Measurements from ENCODE around the gene UNC119. TPM values are rescaled to one million over a fixed set of nuclear protein-coding genes. Genes with fewer than 3 reads are reported as not detected.

The UNC119 gene
- total RNA-seq, 1 donor from 2014 or later, result 47.2 TPM

DNA sequence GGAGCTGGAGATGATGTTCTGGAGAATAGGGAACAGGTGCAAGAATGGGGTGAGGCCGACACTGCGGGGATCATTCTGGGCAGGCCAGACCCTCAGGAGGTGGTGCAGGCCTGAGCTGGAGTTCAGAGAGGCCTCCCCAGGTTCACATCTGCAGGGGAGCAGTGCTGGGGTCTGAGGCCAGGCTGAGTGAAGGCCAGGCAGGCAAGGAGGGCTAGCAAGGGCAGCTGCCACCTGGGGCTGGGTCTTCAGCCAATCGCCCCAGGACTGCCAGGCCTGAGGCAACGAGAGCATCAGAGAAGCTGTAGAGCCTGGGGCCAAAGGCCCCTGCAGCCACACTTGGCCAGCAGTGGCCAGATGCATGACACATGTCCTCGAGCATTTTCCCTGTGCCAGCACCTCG, 31.7 kb downstream of the UNC119 start:
- H3K27ac Mint-ChIP-seq (ENCODE audit: unreplicated experiment), result no peak overlapping the region
- H3K4me1 Mint-ChIP-seq (ENCODE audit: unreplicated experiment), result peaks cover 7% of the 10 kb centered on the region
- TF ChIP-seq, protein P1, sequence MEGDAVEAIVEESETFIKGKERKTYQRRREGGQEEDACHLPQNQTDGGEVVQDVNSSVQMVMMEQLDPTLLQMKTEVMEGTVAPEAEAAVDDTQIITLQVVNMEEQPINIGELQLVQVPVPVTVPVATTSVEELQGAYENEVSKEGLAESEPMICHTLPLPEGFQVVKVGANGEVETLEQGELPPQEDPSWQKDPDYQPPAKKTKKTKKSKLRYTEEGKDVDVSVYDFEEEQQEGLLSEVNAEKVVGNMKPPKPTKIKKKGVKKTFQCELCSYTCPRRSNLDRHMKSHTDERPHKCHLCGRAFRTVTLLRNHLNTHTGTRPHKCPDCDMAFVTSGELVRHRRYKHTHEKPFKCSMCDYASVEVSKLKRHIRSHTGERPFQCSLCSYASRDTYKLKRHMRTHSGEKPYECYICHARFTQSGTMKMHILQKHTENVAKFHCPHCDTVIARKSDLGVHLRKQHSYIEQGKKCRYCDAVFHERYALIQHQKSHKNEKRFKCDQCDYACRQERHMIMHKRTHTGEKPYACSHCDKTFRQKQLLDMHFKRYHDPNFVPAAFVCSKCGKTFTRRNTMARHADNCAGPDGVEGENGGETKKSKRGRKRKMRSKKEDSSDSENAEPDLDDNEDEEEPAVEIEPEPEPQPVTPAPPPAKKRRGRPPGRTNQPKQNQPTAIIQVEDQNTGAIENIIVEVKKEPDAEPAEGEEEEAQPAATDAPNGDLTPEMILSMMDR (IDR thresholded peaks at IDR 0.05; ENCODE audit: unreplicated experiment), result no peak
- H3K36me3 Mint-ChIP-seq (ENCODE audit: low read depth, unreplicated experiment), result no peaks in the 10 kb centered on the region
- H3K4me3 Mint-ChIP-seq (ENCODE audit: unreplicated experiment), result no peak overlapping the region
- no peak for DNase-seq (ENCODE audit: low spot score)
- H3K9me3 Mint-ChIP-seq (ENCODE audit: unreplicated experiment), result no peaks in the 10 kb centered on the region
- peaks cover 10% of the 10 kb centered on the region for H3K27me3 Mint-ChIP-seq (ENCODE audit: unreplicated experiment)

GRCh38 chr17:28519236-28519635, 33.2 kb downstream of the UNC119 start:
- Mint-ChIP-seq H3K27me3 (ENCODE audit: unreplicated experiment) (peaks cover 10% of the 10 kb centered on the region), H3K4me1 (ENCODE audit: unreplicated experiment) (peaks cover 7% of the 10 kb centered on the region), H3K36me3 (ENCODE audit: low read depth, unreplicated experiment) (no peaks in the 10 kb centered on the region), H3K4me3 (ENCODE audit: unreplicated experiment) (no peak overlapping the region), H3K27ac (ENCODE audit: unreplicated experiment) (no peak overlapping the region), H3K9me3 (ENCODE audit: unreplicated experiment) (no peaks in the 10 kb centered on the region)
- TF ChIP-seq, protein P1 (IDR thresholded peaks at IDR 0.05; ENCODE audit: unreplicated experiment), result no peak
- DNase-seq (ENCODE audit: low spot score), result no peak

DNA sequence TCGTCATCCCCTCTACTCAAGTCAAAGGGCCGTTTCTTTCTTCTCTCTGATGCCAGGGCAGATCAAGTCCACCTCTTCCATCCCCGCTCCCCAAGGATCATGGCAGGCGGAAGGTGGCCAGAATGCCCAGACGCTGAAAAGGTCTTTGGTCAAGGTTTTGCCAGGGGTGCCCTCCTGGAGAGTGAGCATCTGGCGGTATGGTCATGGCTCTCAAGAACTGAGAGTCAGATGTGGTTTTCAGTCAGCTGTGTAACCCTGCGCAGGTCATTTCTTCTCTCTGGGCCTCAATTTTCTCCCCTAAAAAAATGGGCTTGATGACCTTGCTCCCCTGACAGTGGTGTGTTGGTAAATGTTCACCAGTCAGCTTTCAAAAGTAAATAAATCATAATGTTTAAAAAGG, 33.8 kb downstream of the UNC119 start:
- no peak for DNase-seq (ENCODE audit: low spot score)
- no peaks in the 10 kb centered on the region for H3K36me3 Mint-ChIP-seq (ENCODE audit: low read depth, unreplicated experiment)
- H3K9me3 Mint-ChIP-seq (ENCODE audit: unreplicated experiment), result no peaks in the 10 kb centered on the region
- TF ChIP-seq, protein P1 (IDR thresholded peaks at IDR 0.05; ENCODE audit: unreplicated experiment), result no peak
- H3K27me3 Mint-ChIP-seq (ENCODE audit: unreplicated experiment), result peaks cover 12% of the 10 kb centered on the region
- H3K4me1 Mint-ChIP-seq (ENCODE audit: unreplicated experiment), result peaks cover 7% of the 10 kb centered on the region
- no peak overlapping the region for H3K27ac Mint-ChIP-seq (ENCODE audit: unreplicated experiment)
- H3K4me3 Mint-ChIP-seq (ENCODE audit: unreplicated experiment), result no peak overlapping the region

- no peak overlapping the region for H3K4me3 Mint-ChIP-seq (ENCODE audit: unreplicated experiment)
- DNase-seq (ENCODE audit: low spot score), result no peak
- no peak overlapping the region for H3K27ac Mint-ChIP-seq (ENCODE audit: unreplicated experiment)
- TF ChIP-seq, protein P1 (IDR thresholded peaks at IDR 0.05; ENCODE audit: unreplicated experiment), result no peak
- no peaks in the 10 kb centered on the region for H3K36me3 Mint-ChIP-seq (ENCODE audit: low read depth, unreplicated experiment)
- H3K9me3 Mint-ChIP-seq (ENCODE audit: unreplicated experiment), result no peaks in the 10 kb centered on the region
- peaks cover 12% of the 10 kb centered on the region for H3K27me3 Mint-ChIP-seq (ENCODE audit: unreplicated experiment)
- peaks cover 7% of the 10 kb centered on the region for H3K4me1 Mint-ChIP-seq (ENCODE audit: unreplicated experiment)
These were observed 34.3 kb downstream of the UNC119 start for GRCh38 chr17:28518132-28518531.

DNA sequence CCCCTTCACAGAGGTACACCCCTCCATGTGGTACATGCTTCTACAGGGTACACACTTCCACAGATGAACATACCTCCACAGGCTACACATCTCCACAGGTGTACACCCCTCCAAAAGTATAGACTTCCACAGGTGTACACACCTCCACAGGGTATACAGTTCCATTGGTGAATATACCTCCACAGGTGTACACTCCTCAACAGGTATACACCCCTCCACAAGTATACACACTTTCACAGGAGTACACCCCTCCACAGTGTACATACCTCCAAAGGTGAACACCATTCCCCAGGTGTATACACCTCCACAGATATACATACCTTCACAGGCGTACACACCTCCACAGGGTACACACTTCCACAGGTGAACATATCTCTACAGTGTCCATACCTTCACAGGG, 36.9 kb downstream of the UNC119 start:
- TF ChIP-seq, protein P1 (IDR thresholded peaks at IDR 0.05; ENCODE audit: unreplicated experiment), result no peak
- Mint-ChIP-seq H3K27ac (ENCODE audit: unreplicated experiment) (no peak overlapping the region), H3K4me3 (ENCODE audit: unreplicated experiment) (no peak overlapping the region), H3K4me1 (ENCODE audit: unreplicated experiment) (peaks cover 2% of the 10 kb centered on the region), H3K36me3 (ENCODE audit: low read depth, unreplicated experiment) (no peaks in the 10 kb centered on the region), H3K27me3 (ENCODE audit: unreplicated experiment) (peaks cover 10% of the 10 kb centered on the region), H3K9me3 (ENCODE audit: unreplicated experiment) (no peaks in the 10 kb centered on the region)
- DNase-seq (ENCODE audit: low spot score), result no peak

All from endothelial cell (in vitro differentiated cells).